HuH-7.5 (cell line): ENCODE results near the gene UBIAD1.
A peak's percentile ranks its signal among the peaks of the same experiment; 100 is the strongest.
"Not testable (repeated sequence)": the region's sequence is repeated elsewhere in the genome, so short reads cannot be mapped to it uniquely, and the experiment has no call there.

Experiments
- DNase-seq: peaks from one replicate; pipeline ENCODE4 v3.0.0; 2011; ENCODE audit warnings: low spot score

UBIAD1 gene, protein sequence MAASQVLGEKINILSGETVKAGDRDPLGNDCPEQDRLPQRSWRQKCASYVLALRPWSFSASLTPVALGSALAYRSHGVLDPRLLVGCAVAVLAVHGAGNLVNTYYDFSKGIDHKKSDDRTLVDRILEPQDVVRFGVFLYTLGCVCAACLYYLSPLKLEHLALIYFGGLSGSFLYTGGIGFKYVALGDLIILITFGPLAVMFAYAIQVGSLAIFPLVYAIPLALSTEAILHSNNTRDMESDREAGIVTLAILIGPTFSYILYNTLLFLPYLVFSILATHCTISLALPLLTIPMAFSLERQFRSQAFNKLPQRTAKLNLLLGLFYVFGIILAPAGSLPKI

DNA sequence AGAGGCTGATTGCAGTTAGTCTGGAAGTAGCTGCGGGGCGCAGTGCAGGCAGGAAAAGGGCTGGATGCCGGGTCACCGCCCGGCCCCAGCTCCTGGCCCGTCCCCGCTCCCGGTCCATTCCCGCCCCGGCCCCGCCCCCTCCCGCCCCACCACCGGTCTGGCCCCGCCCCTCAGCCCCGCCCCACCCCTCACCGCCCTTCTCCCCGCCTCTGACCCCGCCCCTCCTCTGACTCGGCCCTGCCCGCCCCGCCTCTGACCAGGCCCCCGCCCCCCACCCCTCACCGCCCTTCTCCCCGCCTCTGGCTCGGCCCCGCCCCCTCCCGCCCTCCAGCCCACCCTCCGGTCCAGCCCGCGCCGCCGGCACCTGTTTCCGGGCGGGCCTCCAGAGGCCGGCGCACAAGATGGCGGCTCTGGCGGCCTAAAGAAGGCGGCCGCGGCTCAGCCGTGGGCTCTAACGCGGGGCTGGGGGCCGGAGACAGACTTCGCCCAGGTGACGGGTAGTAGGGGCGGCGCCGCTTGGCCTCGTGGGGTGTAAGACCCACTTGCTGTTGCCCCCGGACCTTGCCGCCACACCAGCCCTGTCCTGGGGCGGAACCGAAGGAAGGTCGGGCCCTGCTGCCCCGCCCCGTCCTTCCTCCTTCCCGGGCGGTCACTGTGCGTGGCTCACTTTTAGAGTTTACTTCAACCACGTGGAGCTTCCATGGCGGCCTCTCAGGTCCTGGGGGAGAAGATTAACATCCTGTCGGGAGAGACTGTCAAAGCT, at the start of gene UBIAD1:
TSS of gene UBIAD1 (plus strand) at position 367 of the 763 bp plus-strand sequence. CDS start at position 701, 334 bp downstream.
- DNase-seq, result peak; percentile 63

DNA sequence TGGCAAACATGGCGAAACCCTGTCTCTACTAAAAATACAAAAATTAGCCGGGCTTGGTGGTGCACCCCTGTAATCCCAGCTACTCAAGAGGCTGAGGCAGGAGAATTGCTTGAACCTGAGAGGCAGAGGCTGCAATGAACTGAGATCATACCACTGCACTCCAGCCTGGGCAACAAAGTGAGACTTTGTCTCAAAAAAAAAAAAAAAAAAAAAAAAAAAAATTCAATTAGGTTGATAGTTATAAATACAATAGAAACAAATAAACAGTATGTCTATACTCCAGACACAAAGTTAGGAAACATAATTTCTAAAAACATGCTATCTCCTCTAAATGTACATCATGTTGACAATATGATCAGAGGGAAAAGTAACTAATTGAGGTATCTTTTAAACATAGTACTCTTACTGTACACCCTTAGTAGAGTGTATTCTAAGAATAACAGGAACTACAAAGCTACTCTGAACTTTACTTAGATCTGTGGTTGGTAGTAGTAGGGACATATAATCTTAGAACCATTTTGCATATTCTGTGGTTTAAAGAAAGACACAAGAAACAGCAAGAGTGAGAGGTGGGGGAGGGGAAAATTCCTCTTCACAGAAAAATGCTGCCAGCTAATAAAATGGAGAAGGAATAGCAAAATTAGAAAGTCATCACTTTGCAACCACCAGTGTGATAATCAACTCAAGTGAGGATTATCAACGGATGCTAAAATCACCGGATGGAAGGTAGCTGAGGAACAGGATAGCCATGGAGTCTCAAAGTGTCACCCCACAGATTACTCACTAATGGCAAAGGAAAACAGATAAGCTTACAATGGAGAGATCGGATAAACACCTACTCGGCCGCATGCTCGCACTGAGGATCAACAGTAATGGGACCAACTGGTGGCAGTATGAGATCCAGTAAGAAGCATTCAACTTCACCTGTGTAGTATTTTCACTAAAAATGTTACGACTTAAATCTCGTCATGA, 45.6 kb upstream of the UBIAD1 start:
- no peak for DNase-seq

DNA sequence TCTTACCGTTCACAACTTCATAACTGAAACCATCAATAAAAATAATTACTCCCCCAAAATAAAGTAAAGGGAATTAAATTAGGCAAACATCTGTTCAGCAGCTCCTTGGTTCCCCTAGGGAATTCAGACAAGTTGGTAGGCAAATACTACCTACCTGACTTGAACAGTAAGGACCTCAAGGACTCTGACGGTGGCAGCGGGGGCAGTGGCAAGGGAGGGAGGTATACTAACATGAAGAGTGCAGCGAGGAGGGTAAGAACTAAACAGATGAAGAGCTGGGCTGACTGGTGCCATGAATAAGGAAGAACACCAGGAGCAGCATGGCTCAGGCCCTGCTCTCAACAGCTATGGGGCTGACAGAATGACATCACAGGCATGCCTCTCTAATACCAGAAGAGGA, 43.8 kb upstream of the UBIAD1 start:
- DNase-seq, result no peak

DNA sequence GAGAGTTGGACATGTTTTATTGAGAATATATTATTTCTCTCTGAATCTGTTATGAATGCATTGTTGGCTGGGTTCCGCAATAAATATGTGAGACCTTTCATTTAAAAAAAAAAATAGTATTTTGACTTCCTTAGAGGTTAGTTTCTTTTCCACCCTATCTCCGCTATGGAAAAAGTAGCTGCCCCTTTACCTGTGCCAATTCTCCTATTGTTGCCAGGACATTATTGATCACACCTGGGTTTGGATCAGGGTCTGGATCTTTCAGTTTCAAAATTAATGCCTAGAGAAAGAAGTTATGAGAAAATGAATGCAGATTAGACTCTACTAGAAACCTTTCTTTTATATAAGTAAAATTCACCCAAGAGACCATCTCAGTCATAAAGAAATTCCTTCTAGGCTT, 39.8 kb upstream of the UBIAD1 start:
- no peak for DNase-seq

DNA sequence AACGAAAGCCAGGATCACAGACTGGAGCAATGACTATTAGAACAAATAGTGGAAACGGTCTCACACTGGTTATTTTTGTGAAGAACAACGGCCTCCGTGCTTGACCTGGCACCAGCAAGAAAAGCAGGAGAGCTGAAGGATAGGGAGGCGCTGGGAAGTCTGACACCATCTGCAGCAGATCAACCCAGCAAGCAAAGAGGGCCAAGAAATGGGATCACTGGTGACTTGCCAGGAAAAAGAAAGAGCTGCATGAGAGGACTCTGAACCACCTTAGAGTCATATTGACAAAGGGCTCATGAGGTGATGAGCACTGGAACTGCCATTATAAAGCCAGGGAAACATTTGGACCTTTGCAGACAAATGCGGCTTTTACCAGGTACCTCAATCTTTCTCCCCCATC, 35.6 kb upstream of the UBIAD1 start:
- no peak for DNase-seq

DNA sequence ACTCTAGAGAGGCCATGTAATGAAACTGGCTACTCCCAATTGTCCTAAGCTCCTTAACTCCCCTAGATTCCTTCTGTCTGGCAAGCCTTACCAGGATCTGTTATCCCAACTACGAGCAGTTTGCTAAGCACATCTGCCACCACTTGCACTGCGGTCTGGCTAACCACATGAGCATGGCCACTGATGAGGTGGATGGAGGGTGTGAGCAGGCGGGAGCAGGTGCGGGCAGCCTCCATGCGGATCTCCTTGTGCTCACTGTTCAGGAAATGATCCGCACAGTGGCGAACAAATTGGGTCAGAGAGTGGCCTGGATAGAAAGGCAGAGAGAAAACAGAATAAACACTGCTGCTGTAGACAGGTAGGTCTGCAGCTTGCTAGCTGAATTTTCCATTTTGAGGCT, 34.7 kb upstream of the UBIAD1 start:
- no peak for DNase-seq

DNA sequence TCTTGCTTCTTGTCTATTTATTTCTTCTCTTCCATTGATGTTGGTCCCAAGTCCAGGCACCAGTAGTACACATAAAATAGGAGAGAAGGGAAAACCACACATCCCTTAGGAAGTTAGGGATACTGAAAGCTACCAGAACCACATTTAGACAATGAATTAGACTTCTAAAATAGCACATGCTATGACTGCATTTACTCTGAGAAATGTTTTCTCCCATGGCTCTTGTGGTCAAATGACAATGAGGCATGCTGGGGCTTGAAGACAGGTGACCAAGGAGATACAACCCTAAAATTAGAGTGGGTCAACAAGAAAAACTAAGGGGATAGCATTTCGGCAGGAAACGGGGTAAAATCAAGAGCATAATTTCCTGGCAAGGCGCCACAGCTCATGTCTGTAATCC, 27.8 kb upstream of the UBIAD1 start:
- DNase-seq, result no peak

DNA sequence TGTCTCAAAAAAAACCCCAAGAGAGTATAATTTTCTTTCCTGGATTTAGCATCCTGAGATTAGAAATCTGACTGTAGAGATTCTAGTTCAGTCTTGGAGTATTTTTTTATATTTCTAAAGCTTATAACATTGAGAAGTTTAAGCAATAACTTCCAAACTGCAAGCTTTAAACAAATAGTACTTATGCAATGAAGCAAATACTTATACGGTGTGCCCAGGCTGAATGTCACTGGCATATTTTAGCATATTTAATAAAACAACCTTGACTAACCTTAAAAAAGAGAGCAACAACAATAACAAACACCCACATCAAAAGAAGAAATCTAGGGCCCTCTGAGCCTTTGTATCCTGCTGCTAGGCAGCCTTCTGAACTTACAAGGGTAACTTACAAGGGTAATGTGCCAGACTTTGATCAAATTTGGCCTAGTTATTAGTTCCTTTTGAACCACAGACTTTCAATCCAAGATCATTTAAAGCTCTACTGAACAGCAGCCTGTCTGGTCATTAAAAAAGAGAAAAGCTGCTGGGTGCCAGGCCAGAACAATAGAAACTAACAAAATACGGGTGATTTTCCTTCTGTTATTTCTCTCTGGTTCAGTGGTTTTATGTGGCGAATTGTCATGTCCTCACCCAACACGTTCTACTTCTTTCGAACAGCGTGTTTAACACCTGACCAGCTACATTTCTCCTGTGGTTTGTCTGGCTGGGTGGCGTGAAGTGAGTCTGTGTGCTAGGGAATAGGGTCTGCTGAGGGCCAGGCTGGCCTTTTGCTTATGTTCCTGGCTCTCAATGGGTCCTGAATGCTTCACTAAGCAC, 26.9 kb upstream of the UBIAD1 start:
- DNase-seq, result no peak

DNA sequence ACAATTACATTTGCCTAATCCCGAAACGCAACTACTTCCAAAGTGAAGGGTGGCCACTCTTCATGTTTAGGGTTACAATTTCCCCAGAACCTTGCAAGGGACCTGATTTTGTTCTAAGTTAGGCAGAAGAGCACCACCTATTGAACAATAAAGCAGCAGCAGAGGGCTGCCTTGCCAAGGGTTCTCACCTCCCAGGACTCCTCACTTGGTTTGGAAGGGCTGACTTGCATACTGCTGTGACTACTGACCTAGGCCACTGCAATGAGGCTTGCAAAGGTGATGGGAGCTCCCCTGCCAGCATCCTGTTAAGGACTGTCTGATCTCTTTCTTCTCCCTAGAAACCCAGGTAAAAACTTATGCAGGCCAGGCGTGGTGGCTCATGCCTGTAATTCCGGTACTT, 24.8 kb upstream of the UBIAD1 start:
- DNase-seq, result no peak

DNA sequence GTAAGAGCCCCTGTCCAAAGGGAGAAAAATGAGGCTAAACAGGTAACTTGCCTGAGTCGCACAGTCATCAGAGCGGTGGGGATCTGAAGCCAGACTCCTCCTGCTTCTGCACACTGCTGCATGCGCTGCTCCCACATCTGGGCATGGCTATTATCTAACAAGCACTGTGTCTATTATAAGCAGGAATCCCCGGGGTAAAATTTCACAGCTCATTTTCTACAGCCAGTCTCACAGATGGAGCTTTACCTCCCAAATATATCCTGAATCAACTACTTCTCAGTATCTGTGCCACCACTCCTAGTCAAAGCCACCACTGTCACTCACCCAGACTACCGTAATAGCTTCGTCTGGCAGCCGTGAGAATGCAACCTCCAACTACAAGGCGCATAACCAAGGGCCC, 20.5 kb upstream of the UBIAD1 start:
- no peak for DNase-seq

DNA sequence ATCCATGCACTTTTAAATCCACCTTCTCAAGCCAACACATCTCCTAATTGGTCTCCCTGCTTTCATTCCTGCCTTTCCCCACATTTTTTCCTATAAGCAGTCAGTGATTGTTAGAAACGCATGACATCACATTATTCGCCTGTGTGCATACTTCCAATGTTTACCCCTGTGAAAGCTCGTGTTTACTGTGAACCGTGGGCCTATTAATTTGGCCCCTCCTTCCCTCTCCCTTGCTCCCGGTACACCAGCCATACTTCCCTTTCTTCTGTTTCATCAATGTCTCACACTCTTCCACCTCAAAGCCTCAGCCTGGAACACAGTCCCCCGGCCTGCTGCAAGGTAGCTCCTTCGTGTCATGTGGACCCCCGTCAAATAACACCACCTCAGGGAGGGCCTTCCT, 19.8 kb upstream of the UBIAD1 start:
- no peak for DNase-seq

DNA sequence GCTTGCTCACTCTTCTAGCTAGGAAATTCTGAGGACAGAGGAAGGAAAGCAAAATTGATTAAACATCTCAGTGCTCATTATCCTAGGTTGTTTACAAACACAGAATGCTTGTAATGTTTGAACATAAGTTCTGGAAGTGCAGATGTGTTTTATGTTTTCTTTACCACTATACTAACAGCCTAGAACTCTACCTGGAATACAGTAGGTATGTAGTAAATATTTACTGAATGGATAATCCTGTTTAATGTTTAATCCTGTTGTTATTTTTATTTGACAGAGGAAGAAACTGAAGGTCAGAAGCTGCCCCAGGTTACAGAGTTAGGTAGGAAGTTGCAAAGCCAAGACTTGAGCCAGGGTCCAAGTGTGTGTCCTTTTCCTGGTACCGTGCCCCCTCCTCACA, 16.7 kb upstream of the UBIAD1 start:
- DNase-seq, result no peak

DNA sequence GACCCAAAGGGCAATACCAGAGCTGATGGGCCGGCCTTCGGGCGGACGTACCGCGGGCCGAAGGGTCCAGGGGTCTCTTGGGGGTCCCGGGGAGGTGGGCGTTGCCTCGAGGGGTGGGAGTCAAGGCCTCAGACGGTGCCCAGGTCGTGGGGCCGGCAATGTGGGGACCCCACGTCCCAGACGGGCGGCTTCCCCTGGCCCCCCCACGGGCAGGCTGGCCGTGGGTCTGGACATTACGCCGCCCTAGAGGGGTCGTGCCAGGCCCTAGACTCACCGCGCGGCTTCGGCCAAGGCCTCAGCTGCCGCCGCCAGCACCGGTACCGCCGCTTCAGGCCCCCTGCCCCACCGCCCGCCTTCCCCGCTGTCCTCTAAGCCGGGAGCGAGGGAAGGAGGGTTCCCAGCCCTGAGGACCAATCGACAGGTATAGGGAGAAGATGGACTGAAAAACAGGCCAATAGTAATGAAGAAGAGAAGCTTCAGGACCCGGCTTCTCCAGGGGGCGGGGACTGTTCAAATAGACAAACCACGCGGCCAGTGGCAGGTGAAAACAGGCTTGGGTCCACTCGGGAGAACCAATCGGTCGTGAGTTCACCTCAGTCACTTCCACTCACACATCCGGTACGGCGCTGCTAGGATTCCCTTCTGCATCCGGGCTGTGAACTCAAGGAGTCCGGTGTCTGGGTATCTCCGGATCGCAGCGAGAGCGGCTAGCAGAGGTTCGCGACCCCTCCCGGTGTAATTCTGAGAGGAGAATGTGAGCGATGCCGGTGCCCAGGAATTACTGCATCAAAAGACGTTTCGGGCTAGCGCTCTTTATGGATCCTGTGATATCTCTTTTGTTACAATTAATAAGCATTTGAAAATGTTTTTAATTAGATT, 10.6 kb upstream of the UBIAD1 start, which contains the start of gene MTOR:
TSS of gene MTOR (minus strand) at position 381 of the 879 bp plus-strand sequence. CDS start 3,142 bp downstream, outside the sequence.
- DNase-seq, result peak; percentile 91

DNA sequence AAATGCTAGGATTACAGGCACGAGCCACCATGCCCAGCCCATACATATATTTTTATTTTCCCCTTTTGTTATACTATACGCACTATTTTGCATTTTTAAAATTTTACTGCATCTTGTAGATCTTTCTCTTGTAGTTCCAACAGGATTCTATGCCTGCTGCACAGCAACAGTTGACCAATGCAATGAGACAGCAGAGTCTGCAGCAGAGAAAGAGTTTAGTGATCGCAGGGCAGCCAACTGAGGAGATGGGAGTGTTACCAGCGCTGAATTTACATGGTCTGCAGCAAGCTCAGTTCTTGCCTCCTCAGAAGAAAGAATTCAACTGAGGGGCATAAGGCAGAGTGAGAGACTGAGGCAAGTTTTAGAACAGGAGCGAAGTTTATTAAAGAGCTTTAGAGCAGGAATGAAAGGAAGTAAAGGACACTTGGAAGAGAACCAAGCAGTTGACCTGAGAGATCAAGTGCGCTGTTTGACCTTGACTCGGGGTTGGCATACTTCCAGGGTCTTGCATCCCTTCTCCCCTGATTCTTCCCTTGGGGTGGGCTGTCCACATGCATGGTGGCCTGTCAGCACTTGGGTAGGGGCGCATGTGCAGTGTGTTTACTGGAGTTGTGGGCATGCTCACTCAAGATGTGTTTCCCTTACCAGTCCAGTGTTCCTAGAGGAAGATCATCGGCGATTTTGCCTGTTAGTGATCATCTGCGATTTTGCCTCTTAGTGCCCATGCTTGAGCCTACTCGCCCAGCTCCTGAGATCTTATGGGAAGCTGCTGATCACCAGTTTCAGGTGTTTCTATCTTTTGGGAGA, 6.5 kb upstream of the UBIAD1 start:
- DNase-seq, result no peak

DNA sequence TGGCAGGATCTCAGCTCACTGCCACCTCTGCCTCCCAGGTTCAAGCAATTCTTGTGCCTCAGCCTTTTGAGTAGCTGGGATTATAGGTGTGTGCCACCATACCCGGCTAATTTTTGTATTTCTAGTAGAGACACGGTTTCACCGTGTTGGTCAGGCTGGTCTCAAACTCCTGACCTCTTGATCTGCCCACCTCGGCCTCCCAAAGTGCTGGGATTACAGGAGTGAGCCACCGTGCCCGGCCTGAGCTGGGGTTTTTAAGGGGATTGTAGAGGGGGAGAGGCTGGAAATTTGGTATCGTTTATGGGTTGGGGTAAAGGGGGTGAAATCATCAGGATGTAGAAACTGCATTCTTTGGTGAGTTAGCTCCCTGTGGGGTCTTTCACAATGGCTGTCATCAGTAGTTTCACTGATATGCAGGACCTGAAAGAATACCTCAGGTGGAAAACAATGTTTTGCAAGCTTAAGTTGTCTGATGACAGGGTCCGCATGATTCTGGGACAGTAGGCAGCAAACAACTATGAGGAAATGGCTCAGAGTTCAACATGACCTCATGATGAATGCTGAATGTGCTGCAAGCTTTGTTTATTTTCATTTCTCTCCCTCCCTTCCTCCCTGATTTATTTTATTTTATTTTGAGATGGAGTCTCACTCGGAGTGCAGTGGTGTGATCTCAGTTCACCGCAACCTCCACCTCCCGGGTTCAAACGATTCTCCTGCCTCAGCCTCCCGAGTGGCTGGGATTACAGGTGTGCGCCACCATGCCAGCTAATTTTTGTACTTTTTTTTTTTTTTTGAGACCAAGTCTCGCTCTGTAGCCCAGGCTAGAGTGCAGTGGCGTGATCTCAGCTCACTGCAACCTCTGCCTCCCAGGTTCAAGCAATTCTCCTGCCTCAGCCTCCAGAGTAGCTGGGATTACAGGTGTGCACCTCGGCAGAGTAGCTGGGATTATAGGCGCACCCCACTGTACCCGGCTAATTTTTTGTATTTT, 5.4 kb upstream of the UBIAD1 start:
- DNase-seq, result not testable (repeated sequence)

DNA sequence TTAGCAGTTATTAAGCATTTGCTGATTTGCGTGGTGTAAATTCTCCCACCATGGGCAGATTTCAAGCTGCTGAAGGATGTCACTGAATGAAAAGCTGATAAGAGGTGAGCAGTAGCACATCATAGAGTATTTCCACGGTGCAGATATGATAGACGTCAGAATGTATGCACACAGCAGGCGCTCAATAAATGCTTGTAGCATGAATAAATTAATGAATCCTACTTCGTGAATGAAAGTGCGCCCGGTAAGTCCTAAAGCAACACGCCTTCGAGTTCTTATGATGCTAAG, 510 bp upstream of the UBIAD1 start:
- no peak for DNase-seq

DNA sequence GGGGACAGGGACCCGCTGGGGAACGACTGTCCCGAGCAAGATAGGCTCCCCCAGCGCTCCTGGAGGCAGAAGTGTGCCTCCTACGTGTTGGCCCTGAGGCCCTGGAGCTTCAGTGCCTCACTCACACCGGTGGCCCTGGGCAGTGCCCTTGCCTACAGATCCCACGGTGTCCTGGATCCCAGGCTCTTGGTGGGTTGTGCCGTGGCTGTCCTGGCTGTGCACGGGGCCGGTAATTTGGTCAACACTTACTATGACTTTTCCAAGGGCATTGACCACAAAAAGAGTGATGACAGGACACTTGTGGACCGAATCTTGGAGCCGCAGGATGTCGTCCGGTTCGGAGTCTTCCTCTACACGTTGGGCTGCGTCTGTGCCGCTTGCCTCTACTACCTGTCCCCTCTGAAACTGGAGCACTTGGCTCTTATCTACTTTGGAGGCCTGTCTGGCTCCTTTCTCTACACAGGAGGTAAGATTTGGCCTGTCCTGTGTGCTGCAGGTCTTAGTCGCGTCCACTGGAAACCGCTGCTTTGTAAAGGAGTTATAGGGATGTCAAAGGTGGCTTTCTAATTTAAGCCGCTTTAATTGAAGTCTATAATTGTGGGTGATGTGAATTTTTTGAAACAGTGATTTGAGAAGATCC, 717 bp downstream of the UBIAD1 start:
- peak; percentile 25 for DNase-seq

DNA sequence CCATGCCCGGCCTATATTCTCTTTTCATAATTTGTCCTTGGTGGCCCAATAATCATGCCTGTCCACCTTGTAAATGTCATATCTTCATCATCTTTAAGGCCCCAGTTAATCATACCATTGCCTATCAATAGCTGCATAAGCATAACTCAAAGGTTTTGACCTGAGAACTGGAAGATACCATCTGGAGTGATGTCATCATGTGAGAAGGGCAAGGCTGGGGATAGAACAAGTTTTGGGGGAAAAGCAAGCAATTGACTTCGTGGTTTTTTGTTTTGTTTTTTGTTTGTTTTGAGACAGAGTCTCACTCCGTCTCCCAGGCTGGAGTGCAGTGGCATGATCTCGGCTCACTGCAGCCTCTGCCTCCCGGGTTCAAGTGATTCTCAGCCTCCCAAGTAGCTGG, 6.2 kb downstream of the UBIAD1 start:
- no peak for DNase-seq
